ENCODE results near the gene KLHL26. TPM values are rescaled to one million over a fixed set of nuclear protein-coding genes. Genes with fewer than 3 reads are reported as not detected.

The KLHL26 gene
- total RNA-seq, 6 experiments from 2014 or later = 3.6 to 9.3 (median 7.4) TPM

DNA sequence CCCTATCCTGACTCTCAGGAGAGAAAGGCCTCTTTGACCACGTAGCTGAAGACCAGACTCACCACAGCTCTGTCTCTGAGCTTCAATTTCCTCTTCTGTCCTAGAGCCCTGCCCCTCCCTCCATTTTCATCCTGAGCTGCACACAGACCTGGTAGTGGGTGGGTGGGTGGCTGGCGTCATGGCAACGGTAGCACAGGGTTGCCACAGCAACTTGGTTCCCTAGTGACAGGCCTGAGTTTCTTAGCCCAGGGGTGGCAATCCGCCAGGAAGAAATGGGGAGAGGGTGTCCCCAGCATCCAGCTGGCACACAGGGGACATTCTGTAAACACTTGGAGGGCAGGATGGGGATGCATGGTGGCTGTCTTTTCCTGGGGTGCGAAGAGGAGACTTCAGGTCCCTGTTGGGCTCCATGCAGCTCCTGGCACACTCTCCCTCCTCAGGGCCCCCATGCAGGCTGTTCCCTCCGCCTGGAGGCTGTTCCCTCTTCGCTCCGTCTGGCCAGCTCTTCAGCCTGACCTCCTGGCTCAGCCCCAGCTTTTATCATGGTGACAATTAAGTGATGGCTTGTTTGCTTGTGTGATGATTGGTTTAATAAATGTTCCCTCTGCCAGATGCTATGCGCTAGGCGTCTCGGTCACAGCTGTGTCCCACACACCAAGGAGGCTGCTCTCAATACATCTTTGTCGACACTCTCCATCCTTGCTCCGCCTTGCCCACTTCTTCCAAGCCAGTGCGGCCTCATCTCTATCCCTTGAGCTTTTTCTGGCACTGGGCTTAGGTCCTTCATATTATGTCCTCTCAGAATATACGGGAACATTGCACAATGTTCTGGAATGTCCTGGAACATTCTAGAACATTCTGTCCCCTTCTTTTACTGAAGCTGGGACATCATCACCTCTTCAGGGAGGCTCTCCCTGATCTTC lies 7.4 kb upstream of the KLHL26 start:
- peaks cover 14% of the 10 kb centered on the region for H3K27me3 Mint-ChIP-seq (ENCODE audit: insufficient read depth)
- H3K4me1 Mint-ChIP-seq (ENCODE audit: low read depth) = no peaks in the 10 kb centered on the region

DNA sequence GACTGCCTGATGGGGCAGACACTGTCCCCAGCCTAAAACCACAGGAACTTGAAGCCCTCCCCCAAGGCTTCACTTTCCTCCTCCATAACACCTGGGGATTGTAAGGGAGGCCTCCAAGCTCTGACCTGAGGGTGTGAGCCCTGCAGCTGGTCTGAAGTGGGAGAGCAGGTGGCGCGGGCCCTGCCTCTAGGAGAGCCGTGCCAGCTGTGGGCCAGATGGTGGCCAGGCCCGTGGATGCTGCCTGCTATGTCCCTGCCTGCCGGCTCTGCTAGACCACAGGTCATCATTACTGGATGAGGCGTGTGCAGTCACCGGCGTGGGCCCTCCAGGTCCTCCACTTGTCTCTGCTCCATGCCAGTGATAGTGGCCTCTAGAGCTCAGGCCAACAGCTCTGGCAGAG lies 3.5 kb upstream of the KLHL26 start:
- H3K36me3 Mint-ChIP-seq (ENCODE audit: low read depth) = no peaks in the 10 kb centered on the region
- H3K9me3 Mint-ChIP-seq = no peaks in the 10 kb centered on the region
- no peak overlapping the region for H3K4me3 Mint-ChIP-seq
- TF ChIP-seq, protein P1, sequence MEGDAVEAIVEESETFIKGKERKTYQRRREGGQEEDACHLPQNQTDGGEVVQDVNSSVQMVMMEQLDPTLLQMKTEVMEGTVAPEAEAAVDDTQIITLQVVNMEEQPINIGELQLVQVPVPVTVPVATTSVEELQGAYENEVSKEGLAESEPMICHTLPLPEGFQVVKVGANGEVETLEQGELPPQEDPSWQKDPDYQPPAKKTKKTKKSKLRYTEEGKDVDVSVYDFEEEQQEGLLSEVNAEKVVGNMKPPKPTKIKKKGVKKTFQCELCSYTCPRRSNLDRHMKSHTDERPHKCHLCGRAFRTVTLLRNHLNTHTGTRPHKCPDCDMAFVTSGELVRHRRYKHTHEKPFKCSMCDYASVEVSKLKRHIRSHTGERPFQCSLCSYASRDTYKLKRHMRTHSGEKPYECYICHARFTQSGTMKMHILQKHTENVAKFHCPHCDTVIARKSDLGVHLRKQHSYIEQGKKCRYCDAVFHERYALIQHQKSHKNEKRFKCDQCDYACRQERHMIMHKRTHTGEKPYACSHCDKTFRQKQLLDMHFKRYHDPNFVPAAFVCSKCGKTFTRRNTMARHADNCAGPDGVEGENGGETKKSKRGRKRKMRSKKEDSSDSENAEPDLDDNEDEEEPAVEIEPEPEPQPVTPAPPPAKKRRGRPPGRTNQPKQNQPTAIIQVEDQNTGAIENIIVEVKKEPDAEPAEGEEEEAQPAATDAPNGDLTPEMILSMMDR (IDR thresholded peaks at IDR 0.05) = no peak
- DNase-seq = no peak
- peaks cover 18% of the 10 kb centered on the region for H3K27me3 Mint-ChIP-seq (ENCODE audit: insufficient read depth)
- peaks cover 6% of the 10 kb centered on the region; the same call in 1 of the 2 replicates for H3K4me1 Mint-ChIP-seq (ENCODE audit: low read depth)
- no peak overlapping the region for H3K27ac Mint-ChIP-seq

More for the DNA sequence above, 7.4 kb upstream of the KLHL26 start:
- no peak overlapping the region for H3K27ac Mint-ChIP-seq
- H3K4me3 Mint-ChIP-seq = no peak overlapping the region
- H3K36me3 Mint-ChIP-seq (ENCODE audit: low read depth) = no peaks in the 10 kb centered on the region
- TF ChIP-seq, protein P1 (IDR thresholded peaks at IDR 0.05) = no peak
- DNase-seq = no peak
- no peaks in the 10 kb centered on the region for H3K9me3 Mint-ChIP-seq

DNA sequence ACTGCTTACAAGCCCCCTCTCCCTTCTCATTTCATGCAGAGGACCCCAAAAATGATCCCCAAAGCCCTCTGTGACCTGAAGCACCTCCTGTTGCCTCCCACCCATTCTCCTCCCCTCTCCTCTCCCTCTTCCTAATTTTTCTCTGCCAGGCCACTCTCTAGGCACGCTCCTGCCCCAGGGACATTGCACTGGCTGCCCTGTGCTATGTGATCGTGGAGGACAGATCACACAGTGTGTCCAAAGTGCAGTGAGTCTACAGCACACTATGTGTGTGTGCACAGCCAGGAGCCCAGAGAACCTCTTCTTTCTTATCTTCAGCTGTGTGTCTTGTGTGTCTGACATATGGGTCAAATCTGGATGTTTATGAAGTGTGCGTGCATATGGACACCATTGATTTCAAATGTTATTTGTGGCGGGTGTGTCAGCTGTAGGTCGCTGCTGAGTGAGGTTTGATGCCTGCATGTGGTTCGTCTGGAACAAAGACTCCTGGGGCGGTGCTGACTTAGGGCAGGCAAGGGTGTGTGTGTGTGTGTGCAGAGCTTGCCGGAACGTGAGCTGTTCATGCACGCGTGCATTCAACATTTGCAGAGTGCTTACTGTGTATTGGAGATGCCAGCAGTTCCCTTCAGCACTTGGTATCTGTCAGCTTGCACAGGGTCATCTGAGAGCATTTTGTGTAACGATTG lies 2.1 kb upstream of the KLHL26 start:
- H3K27me3 Mint-ChIP-seq (ENCODE audit: insufficient read depth) = peaks cover 10% of the 10 kb centered on the region
- peak; percentile 19 for DNase-seq
- peaks cover 6% of the 10 kb centered on the region; the same call in 1 of the 2 replicates for H3K4me1 Mint-ChIP-seq (ENCODE audit: low read depth)
- no peaks in the 10 kb centered on the region for H3K9me3 Mint-ChIP-seq
- TF ChIP-seq, protein P1 (IDR thresholded peaks at IDR 0.05) = no peak
- no peak overlapping the region for H3K27ac Mint-ChIP-seq
- no peak overlapping the region for H3K4me3 Mint-ChIP-seq
- no peaks in the 10 kb centered on the region for H3K36me3 Mint-ChIP-seq (ENCODE audit: low read depth)

DNA sequence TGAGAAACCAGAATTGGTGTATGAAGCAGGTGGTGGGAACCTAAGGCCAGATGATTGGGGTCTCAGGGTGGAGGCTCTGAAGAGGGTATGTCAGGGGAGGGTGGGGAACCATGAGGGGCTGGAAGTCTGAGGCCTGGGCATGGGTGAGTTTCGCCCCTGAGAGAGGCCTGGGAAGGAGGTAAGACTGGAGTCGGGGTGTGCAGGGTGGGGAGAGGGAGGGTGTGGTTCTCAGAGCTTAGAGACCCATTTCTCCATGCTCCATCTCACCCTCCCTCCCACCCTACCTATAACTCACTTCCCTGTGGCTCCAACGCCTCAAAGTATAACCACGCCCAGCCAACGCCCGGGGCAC lies 1.0 kb upstream of the KLHL26 start:
- DNase-seq = no peak
- Mint-ChIP-seq H3K36me3 (ENCODE audit: low read depth) (no peaks in the 10 kb centered on the region), H3K4me3 (peak overlapping the region; percentile 29; the same call in 1 of the 2 replicates), H3K27me3 (ENCODE audit: insufficient read depth) (peaks cover 5% of the 10 kb centered on the region), H3K27ac (no peak overlapping the region), H3K9me3 (no peaks in the 10 kb centered on the region), H3K4me1 (ENCODE audit: low read depth) (peaks cover 6% of the 10 kb centered on the region; the same call in 1 of the 2 replicates)
- TF ChIP-seq, protein P1 (IDR thresholded peaks at IDR 0.05) = no peak

DNA sequence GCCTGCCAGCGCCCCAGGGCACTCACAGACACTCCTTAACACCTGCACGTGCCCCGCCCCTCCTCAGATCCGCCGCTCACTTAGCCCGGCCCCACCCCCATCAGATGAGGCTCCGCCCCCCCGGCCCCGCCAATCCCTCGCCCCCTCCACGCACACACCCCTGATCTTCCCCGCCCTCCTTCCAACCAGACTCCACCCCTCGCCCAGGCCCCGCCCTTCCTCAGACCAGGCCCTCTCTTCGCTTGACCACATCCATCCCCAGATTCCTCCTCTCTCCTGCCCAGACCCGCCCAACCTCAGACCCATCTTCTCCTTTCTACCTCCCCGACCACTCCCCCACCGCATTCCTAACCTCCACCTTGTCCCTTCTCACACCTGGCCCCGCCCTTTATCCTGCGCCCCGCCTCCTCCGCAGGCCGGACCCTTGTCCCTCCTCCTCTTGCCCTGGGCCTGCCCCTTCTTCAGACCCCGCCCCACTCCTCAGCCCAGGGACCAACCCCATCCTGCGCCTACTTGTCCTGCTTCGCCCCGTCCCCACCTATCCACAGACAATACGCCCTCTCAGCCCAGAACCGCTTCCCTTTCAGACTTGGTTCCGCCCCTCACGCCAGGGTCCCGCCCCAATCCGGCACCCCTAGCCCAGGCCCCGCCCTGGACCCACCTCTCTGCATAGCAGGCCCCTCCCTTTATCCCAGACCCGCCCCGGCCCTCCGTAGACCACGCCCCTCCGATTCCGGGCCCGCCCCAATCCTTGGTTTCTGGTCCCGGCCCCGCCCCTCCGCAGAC lies 452 bp upstream of the KLHL26 start:
- Mint-ChIP-seq H3K4me3 (peak overlapping the region; percentile 87), H3K27me3 (ENCODE audit: insufficient read depth) (peaks cover 5% of the 10 kb centered on the region), H3K36me3 (ENCODE audit: low read depth) (no peaks in the 10 kb centered on the region), H3K4me1 (ENCODE audit: low read depth) (peaks cover 6% of the 10 kb centered on the region; the same call in 1 of the 2 replicates), H3K27ac (peak overlapping the region; percentile 33; the same call in 1 of the 2 replicates), H3K9me3 (no peaks in the 10 kb centered on the region)
- TF ChIP-seq, protein P1 (IDR thresholded peaks at IDR 0.05) = no peak
- DNase-seq = peak; percentile 80
